ENCODE data around the gene SS18L1.

DNA sequence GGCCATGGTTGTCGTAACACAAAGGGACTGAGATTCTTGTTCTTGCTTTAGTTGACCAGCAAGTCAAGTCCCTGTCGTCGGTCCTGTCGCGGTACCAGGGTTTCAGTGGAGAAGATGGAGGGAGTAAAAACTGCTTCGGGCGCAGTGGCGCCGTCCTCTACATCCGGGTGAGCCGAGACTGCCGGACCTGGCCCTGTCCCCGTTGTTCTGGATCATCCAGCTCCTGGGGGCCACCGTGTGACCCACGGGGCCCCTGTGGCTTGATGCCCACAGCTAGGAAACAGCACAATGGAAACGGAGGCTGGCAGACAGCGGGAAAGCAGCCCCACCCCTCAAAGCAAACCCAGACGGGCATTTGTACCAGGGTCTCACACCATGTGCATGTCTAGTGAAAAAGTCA lies 54.2 kb downstream of the SS18L1 start:
- TF ChIP-seq, protein P1, sequence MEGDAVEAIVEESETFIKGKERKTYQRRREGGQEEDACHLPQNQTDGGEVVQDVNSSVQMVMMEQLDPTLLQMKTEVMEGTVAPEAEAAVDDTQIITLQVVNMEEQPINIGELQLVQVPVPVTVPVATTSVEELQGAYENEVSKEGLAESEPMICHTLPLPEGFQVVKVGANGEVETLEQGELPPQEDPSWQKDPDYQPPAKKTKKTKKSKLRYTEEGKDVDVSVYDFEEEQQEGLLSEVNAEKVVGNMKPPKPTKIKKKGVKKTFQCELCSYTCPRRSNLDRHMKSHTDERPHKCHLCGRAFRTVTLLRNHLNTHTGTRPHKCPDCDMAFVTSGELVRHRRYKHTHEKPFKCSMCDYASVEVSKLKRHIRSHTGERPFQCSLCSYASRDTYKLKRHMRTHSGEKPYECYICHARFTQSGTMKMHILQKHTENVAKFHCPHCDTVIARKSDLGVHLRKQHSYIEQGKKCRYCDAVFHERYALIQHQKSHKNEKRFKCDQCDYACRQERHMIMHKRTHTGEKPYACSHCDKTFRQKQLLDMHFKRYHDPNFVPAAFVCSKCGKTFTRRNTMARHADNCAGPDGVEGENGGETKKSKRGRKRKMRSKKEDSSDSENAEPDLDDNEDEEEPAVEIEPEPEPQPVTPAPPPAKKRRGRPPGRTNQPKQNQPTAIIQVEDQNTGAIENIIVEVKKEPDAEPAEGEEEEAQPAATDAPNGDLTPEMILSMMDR (IDR thresholded peaks at IDR 0.05), result no peak
- no peak for TF ChIP-seq POLR2A (IDR thresholded peaks at IDR 0.05)
- no peak for TF ChIP-seq POLR2AphosphoS5 (IDR thresholded peaks at IDR 0.05)
